HCT116 (cell line): ENCODE data around the gene MMP24. TPM values are rescaled to one million over a fixed set of nuclear protein-coding genes. Genes with fewer than 3 reads are reported as not detected.

Experiments used
- ATAC-seq: fragments of 200-7000 bp; cut with Tn5 transposase; 2 replicates; pipeline ENCODE4 v1.9.1; 2020; ENCODE audit warnings: mild to moderate bottlenecking, moderate library complexity
- BruUV-seq: library from RNA; stranded (reverse); fragments of 400-500 nt; replicated peaks from 2 replicates; lab custom pipeline; 2021; lab: Mats Ljungman, UMichigan
- CTCF ChIA-PET: fragments of 300-600 bp; sonication (Branson Sonifier 250); formaldehyde crosslinking; loops from one replicate; lab custom pipeline; 2021; ENCODE audit warnings: antibody characterized with exemption; lab: Charles Lee
- POLR2A ChIA-PET: fragments of 300-600, 350-600 bp; sonication (Branson Sonifier 250); formaldehyde crosslinking; loops from one replicate; lab custom pipeline; 2021; ENCODE audit warnings: antibody characterized with exemption; lab: Charles Lee
- RAD21 ChIA-PET, 2 experiments: fragments of 300-600 bp; sonication (Branson Sonifier 250); formaldehyde crosslinking; loops; one replicate each; lab custom pipeline; 2023; ENCODE audit warnings: low total read pairs in 2 of 2; ENCODE audit not compliant: uncharacterized antibody in 2 of 2, unreplicated experiment in 2 of 2, low non-redundant PET in 1 of 2; lab: Charles Lee
- DNase-seq: peaks from one replicate; pipeline ENCODE4 v3.0.0-alpha.2; 2010; ENCODE audit warnings: low read depth, low spot score
- H2AFZ ChIP-seq: fragments of 200-600 bp; shearing (Covaris generic), sonication (generic); 2 replicates; pipeline ENCODE4 v1.6.1; 2017; ENCODE audit warnings: low read depth, mixed run types, mixed read lengths, antibody characterized with exemption, low read length; ENCODE audit not compliant: poor library complexity, severe bottlenecking
- H3K27ac ChIP-seq: 2 replicates; pipeline ENCODE4 v1.5.1; 2012; ENCODE audit warnings: low read depth, low read length
- H3K27me3 ChIP-seq: fragments of 200-600 bp; sonication (generic); 2 replicates; pipeline ENCODE4 v1.6.1; 2016; ENCODE audit warnings: mixed run types, low read length, mixed read lengths; ENCODE audit not compliant: insufficient read depth
- H3K36me3 ChIP-seq, 2 experiments: fragments of 200-500 bp in 1 of 2; fragments of 200-600 bp in 1 of 2; sonication (Bioruptor generic) in 1 of 2; sonication (generic) in 1 of 2; 2 replicates each; pipeline versions ENCODE4 v1.5.1 to v1.6.1; 2014 to 2016; ENCODE audit warnings: low read length in 2 of 2, inconsistent platforms in 1 of 2, mixed read lengths in 1 of 2, mixed run types in 1 of 2; ENCODE audit not compliant: insufficient read depth in 2 of 2, control insufficient read depth in 1 of 2
- H3K4me1 ChIP-seq, 2 experiments: fragments of 200-600 bp in 1 of 2; sonication (generic) in 1 of 2; 2 replicates each; pipeline versions ENCODE4 v1.5.1 to v1.6.1; 2012 to 2017; ENCODE audit warnings: low read length in 2 of 2, inconsistent platforms in 1 of 2, mild to moderate bottlenecking in 1 of 2, mixed read lengths in 1 of 2, mixed run types in 1 of 2, moderate library complexity in 1 of 2; ENCODE audit not compliant: insufficient read depth in 2 of 2, control insufficient read depth in 1 of 2
- H3K4me2 ChIP-seq: fragments of 200-600 bp; sonication (generic); 2 replicates; pipeline ENCODE4 v1.6.1; 2017; ENCODE audit warnings: mixed run types, low read length, mixed read lengths
- H3K4me3 ChIP-seq, 2 experiments: fragments of 200-600 bp in 1 of 2; sonication (generic) in 1 of 2; replicated peaks in 1 of 2; 2 replicates each; pipeline ENCODE4 v1.5.1; 2011 to 2016; ENCODE audit warnings: low read length in 2 of 2, control low read depth in 1 of 2, low read depth in 1 of 2, mild to moderate bottlenecking in 1 of 2, mixed read lengths in 1 of 2, mixed run types in 1 of 2
- H3K79me2 ChIP-seq: fragments of 200-600 bp; sonication (generic); 2 replicates; pipeline ENCODE4 v1.6.1; 2017; ENCODE audit warnings: mild to moderate bottlenecking, mixed run types, low read length, moderate library complexity, mixed read lengths; ENCODE audit not compliant: insufficient read depth
- H3K9ac ChIP-seq: fragments of 200-600 bp; sonication (generic); 2 replicates; pipeline ENCODE4 v1.6.1; 2016; ENCODE audit warnings: low read length, mixed read lengths
- H3K9me2 ChIP-seq: fragments of 200-600 bp; sonication (generic), shearing (Covaris generic); 2 replicates; pipeline ENCODE4 v1.6.1; 2017; ENCODE audit warnings: mixed run types, mild to moderate bottlenecking, moderate library complexity; ENCODE audit not compliant: insufficient read depth
- H3K9me3 ChIP-seq, 2 experiments: fragments of 200-500 bp in 1 of 2; fragments of 200-600 bp in 1 of 2; sonication (Bioruptor generic) in 1 of 2; sonication (generic) in 1 of 2; 2 replicates each; pipeline ENCODE4 v1.6.1; 2014 to 2017; ENCODE audit warnings: low read length in 2 of 2, mixed read lengths in 2 of 2, inconsistent platforms in 1 of 2, low read depth in 1 of 2, mild to moderate bottlenecking in 1 of 2, mixed run types in 1 of 2, moderate library complexity in 1 of 2; ENCODE audit not compliant: control insufficient read depth in 1 of 2, insufficient read depth in 1 of 2
- H4K20me1 ChIP-seq: fragments of 200-600 bp; sonication (generic), shearing (Covaris generic); 2 replicates; pipeline ENCODE4 v1.6.1; 2017; ENCODE audit warnings: mixed run types, mild to moderate bottlenecking, moderate library complexity; ENCODE audit not compliant: insufficient read depth
- CBX3 ChIP-seq: IDR thresholded peaks from 2 replicates; pipeline ENCODE4 v1.6.1; 2012; ENCODE audit warnings: low read depth
- CTCF ChIP-seq, 3 experiments: fragments of 200-600 bp in 1 of 3; sonication (generic) in 1 of 3; IDR thresholded peaks in 2 of 3; conservative IDR thresholded peaks in 1 of 3; 2 replicates each; pipeline ENCODE4 v1.5.1; 2012 to 2017; ENCODE audit warnings: low read depth in 2 of 3, low read length in 2 of 3, antibody characterized with exemption in 1 of 3, borderline replicate concordance in 1 of 3, control low read depth in 1 of 3, mild to moderate bottlenecking in 1 of 3, mixed read lengths in 1 of 3, mixed run types in 1 of 3, moderate library complexity in 1 of 3; ENCODE audit not compliant: insufficient read depth in 1 of 3
- ELF1 ChIP-seq: IDR thresholded peaks from 2 replicates; pipeline ENCODE4 v1.6.1; 2012; ENCODE audit warnings: low read depth, borderline replicate concordance
- SP1 ChIP-seq: IDR thresholded peaks from 2 replicates; pipeline ENCODE4 v1.6.1; 2012; ENCODE audit warnings: low read depth
- TCF7L2 ChIP-seq: IDR thresholded peaks from 2 replicates; pipeline ENCODE4 v1.7.0; 2011; ENCODE audit warnings: borderline replicate concordance, inconsistent platforms; ENCODE audit not compliant: insufficient read depth, insufficient read length; ENCODE audit errors: extremely low read depth
- YY1 ChIP-seq: IDR thresholded peaks from 2 replicates; pipeline ENCODE4 v1.6.1; 2011; ENCODE audit warnings: low read length, low read depth, moderate library complexity, mild to moderate bottlenecking; ENCODE audit not compliant: insufficient replicate concordance; ENCODE audit errors: extremely low read depth
- intact Hi-C: fragments of 100-400 bp; cut with micrococcal nuclease; formaldehyde crosslinking; loops from 2 replicates; pipeline ENCODE4 v1.10.0; 2022
- total RNA-seq: library from RNA; stranded (reverse); gene quantifications from one replicate; pipeline ENCODE4 v1.2.1, GENCODE V29; 2021; ENCODE audit not compliant: unreplicated experiment

MMP24 gene
- total RNA-seq, 1 experiment from 2014 or later = not detected

- BruUV-seq = no TSS peak
- Histone ChIP-seq H3K4me2 (no peak overlapping the region), H3K79me2 (no peaks in the 10 kb centered on the region)
These were observed 67.8 kb downstream of the MMP24 start for GRCh38 chr20:35294293-35294685.

More at GRCh38 chr20:35294293-35294685, 67.8 kb downstream of the MMP24 start:
- Histone ChIP-seq H4K20me1 (no peaks in the 10 kb centered on the region), H3K4me3 (no peak overlapping the region), H2AFZ (no peak overlapping the region), H3K36me3 (no peaks in the 10 kb centered on the region), H3K9me2 (no peaks in the 10 kb centered on the region), H3K27ac (no peak overlapping the region), H3K4me1 (peaks cover 5 to 13% of the 10 kb centered on the region in 2 experiments; a peak in 2 of 4 replicates), H3K9ac (no peak overlapping the region), H3K27me3 (no peaks in the 10 kb centered on the region), H3K9me3 (no peaks in the 10 kb centered on the region)
- CTCF ChIA-PET = interaction anchor here (5.2 kb wide), 1 partner anchor 11 kb away, joined by 27 read pairs; no protein-coding TSS in a partner anchor
- TF ChIP-seq CTCF (IDR thresholded peaks at IDR 0.05 in 2 of 3, conservative IDR thresholded peaks at IDR 0.05 in 1 of 3; ENCODE audit: borderline replicate concordance in 1 of 3, insufficient read depth in 1 of 3, low read depth in 2 of 3, low read length in 2 of 3) (no peak), TCF7L2 (no peak), SP1 (no peak), ELF1 (no peak), CBX3 (no peak), YY1 (no peak)
- intact Hi-C loops = no loop called here
- ATAC-seq (no peak), DNase-seq (no peak)
- RAD21 ChIA-PET = no interaction called here
- POLR2A ChIA-PET = no interaction called here
